ENCODE results near the gene INTS3.
"Not testable (repeated sequence)": the region's sequence is repeated elsewhere in the genome, so short reads cannot be mapped to it uniquely, and the experiment has no call there.

Gene INTS3

GRCh38 chr1:153698020-153698922 lies 29.6 kb upstream of the INTS3 start:
- H3K4me3 ChIP-seq (ENCODE audit: low read depth, low read length): peak overlapping the region; percentile 3
- H3K27me3 ChIP-seq (replicated peaks): no peaks in the 10 kb centered on the region
- no peaks in the 10 kb centered on the region for H3K36me3 ChIP-seq (replicated peaks)
- DNase-seq: no peak
- no peak for TF ChIP-seq CTCF (IDR thresholded peaks at IDR 0.05; ENCODE audit: low read depth, low read length, missing control alignments)
- no peak overlapping the region for H3K27ac ChIP-seq
- in situ Hi-C loops (cut with HindIII; ENCODE audit: low pct_ligation_motif_present, low sequenced_read_pairs): no loop called here

GRCh38 chr1:153698923-153699714 lies 28.7 kb upstream of the INTS3 start:
- in situ Hi-C loops (cut with HindIII; ENCODE audit: low pct_ligation_motif_present, low sequenced_read_pairs): no loop called here
- H3K4me3 ChIP-seq (ENCODE audit: low read depth, low read length): no peak overlapping the region
- no peak for TF ChIP-seq CTCF (IDR thresholded peaks at IDR 0.05; ENCODE audit: low read depth, low read length, missing control alignments)
- H3K36me3 ChIP-seq (replicated peaks): no peaks in the 10 kb centered on the region
- DNase-seq: peak; percentile 16
- no peaks in the 10 kb centered on the region for H3K27me3 ChIP-seq (replicated peaks)
- no peak overlapping the region for H3K27ac ChIP-seq

- TF ChIP-seq CTCF (IDR thresholded peaks at IDR 0.05; ENCODE audit: low read depth, low read length, missing control alignments): no peak
- DNase-seq: no peak
- in situ Hi-C loops (cut with HindIII; ENCODE audit: low pct_ligation_motif_present, low sequenced_read_pairs): no loop called here
- H3K4me3 ChIP-seq (ENCODE audit: low read depth, low read length): no peak overlapping the region
- no peaks in the 10 kb centered on the region for H3K36me3 ChIP-seq (replicated peaks)
- H3K27ac ChIP-seq: no peak overlapping the region
- H3K27me3 ChIP-seq (replicated peaks): no peaks in the 10 kb centered on the region
Observed at GRCh38 chr1:153699768-153700167, 28.1 kb upstream of the INTS3 start.

- in situ Hi-C loops (cut with HindIII; ENCODE audit: low pct_ligation_motif_present, low sequenced_read_pairs): no loop called here
- TF ChIP-seq CTCF (IDR thresholded peaks at IDR 0.05; ENCODE audit: low read depth, low read length, missing control alignments): no peak
- H3K27me3 ChIP-seq (replicated peaks): no peaks in the 10 kb centered on the region
- H3K4me3 ChIP-seq (ENCODE audit: low read depth, low read length): no peak overlapping the region
- DNase-seq: no peak
- H3K27ac ChIP-seq: no peak overlapping the region
- no peaks in the 10 kb centered on the region for H3K36me3 ChIP-seq (replicated peaks)
Observed at GRCh38 chr1:153705484-153705883, 22.4 kb upstream of the INTS3 start.

GRCh38 chr1:153711026-153711425 lies 16.8 kb upstream of the INTS3 start:
- in situ Hi-C loops (cut with HindIII; ENCODE audit: low pct_ligation_motif_present, low sequenced_read_pairs): no loop called here
- no peak for TF ChIP-seq CTCF (IDR thresholded peaks at IDR 0.05; ENCODE audit: low read depth, low read length, missing control alignments)
- no peaks in the 10 kb centered on the region for H3K36me3 ChIP-seq (replicated peaks)
- no peaks in the 10 kb centered on the region for H3K27me3 ChIP-seq (replicated peaks)
- no peak overlapping the region for H3K27ac ChIP-seq
- DNase-seq: no peak
- no peak overlapping the region for H3K4me3 ChIP-seq (ENCODE audit: low read depth, low read length)

- H3K4me3 ChIP-seq (ENCODE audit: low read depth, low read length); in situ Hi-C loops (cut with HindIII; ENCODE audit: low pct_ligation_motif_present, low sequenced_read_pairs); H3K27ac ChIP-seq; DNase-seq; H3K27me3 ChIP-seq (replicated peaks); H3K36me3 ChIP-seq (replicated peaks): not testable (repeated sequence)
Observed at GRCh38 chr1:153716211-153716610, 11.6 kb upstream of the INTS3 start.

All from brain microvascular endothelial cell (primary cell).